ENCODE data around the gene CABP7. TPM values are rescaled to one million over a fixed set of nuclear protein-coding genes. Genes with fewer than 3 reads are reported as not detected.

The CABP7 gene
- total and polyA plus RNA-seq, 2 of the 13 experiments (the other 11 are each of a cell fraction or from before 2014, with no cell fraction given), result 0.08 TPM; not detected in 1

GRCh38 chr22:29766632-29767170 is 46.9 kb downstream of the CABP7 start, which contains the start of gene ZMAT5 (continued):
- TF ChIP-seq KLF6 (CRISPR knock-in tag; IDR thresholded peaks at IDR 0.05) (peak; percentile 66; the same call in 1 of the 2 replicates), RARG (CRISPR knock-in tag; IDR thresholded peaks at IDR 0.05; ENCODE audit: low read depth) (no peak), PHF5A (CRISPR knock-in tag; IDR thresholded peaks at IDR 0.05; ENCODE audit: low read depth, unreplicated experiment) (no peak), CAMTA2 (CRISPR knock-in tag; IDR thresholded peaks at IDR 0.05; ENCODE audit: borderline replicate concordance) (peak; percentile 93), SAFB2 (CRISPR knock-in tag; IDR thresholded peaks at IDR 0.05; ENCODE audit: borderline replicate concordance, low read depth) (peak; percentile 39; the same call in 1 of the 2 replicates), ZFX (CRISPR knock-in tag; IDR thresholded peaks at IDR 0.05; ENCODE audit: low read depth) (peak; percentile 72), IKZF1 (IDR thresholded peaks at IDR 0.05) (no peak), ZBTB44 (CRISPR knock-in tag; IDR thresholded peaks at IDR 0.05) (peak; percentile 66; the same call in 1 of the 2 replicates), POLR2G (IDR thresholded peaks at IDR 0.05; ENCODE audit: low read depth, low read length) (peak; percentile 84), MTERF4 (CRISPR knock-in tag; IDR thresholded peaks at IDR 0.05) (peak; percentile 59; the same call in 1 of the 2 replicates), ZFYVE20 (CRISPR knock-in tag; IDR thresholded peaks at IDR 0.05; ENCODE audit: borderline replicate concordance, low read depth) (no peak), ZNF775 (CRISPR knock-in tag; IDR thresholded peaks at IDR 0.05; ENCODE audit: borderline replicate concordance) (no peak), MBD4 (IDR thresholded peaks at IDR 0.05; ENCODE audit: borderline replicate concordance, low read length) (no peak), ZFP36L2 (CRISPR knock-in tag; IDR thresholded peaks at IDR 0.05) (no peak), NAIF1 (CRISPR knock-in tag; IDR thresholded peaks at IDR 0.05; ENCODE audit: borderline replicate concordance) (peak; percentile 64), ZNF350 (CRISPR knock-in tag; IDR thresholded peaks at IDR 0.05; ENCODE audit: borderline replicate concordance, low read depth) (peak; percentile 50), KLF13 (CRISPR knock-in tag; IDR thresholded peaks at IDR 0.05) (0 out of 2 replicates have a peak, but pooled peaks have one; percentile 14), NFYB (CRISPR knock-in tag; IDR thresholded peaks at IDR 0.05) (peak; percentile 32; the same call in 1 of the 2 replicates), NFKBIZ (CRISPR knock-in tag; IDR thresholded peaks at IDR 0.05) (no peak), U2AF1 (optimal IDR thresholded peaks at IDR 0.05; ENCODE audit: low read depth, low read length) (peak; percentile 59), ZNF740 (CRISPR knock-in tag; IDR thresholded peaks at IDR 0.05) (no peak), ZBTB1 (CRISPR knock-in tag; IDR thresholded peaks at IDR 0.05; ENCODE audit: borderline replicate concordance) (no peak), ZNF737 (CRISPR knock-in tag; IDR thresholded peaks at IDR 0.05; ENCODE audit: borderline replicate concordance) (no peak), SP1 (IDR thresholded peaks at IDR 0.05) (no peak), SP1 (CRISPR knock-in tag; IDR thresholded peaks at IDR 0.05) (peak; percentile 47; the same call in 1 of the 2 replicates), ZNF607 (CRISPR knock-in tag; IDR thresholded peaks at IDR 0.05; ENCODE audit: borderline replicate concordance) (peak; percentile 40; the same call in 1 of the 2 replicates), TOPORS (CRISPR knock-in tag; IDR thresholded peaks at IDR 0.05) (no peak), KMT2A (CRISPR knock-in tag; IDR thresholded peaks at IDR 0.05) (peak; percentile 64), ZFY (CRISPR knock-in tag; IDR thresholded peaks at IDR 0.05) (peak; percentile 78), MXD3 (CRISPR knock-in tag; IDR thresholded peaks at IDR 0.05) (0 out of 2 replicates have a peak, but pooled peaks have one; percentile 55)
